K562 (cell line): ENCODE results near the gene TMEM141. TPM values are rescaled to one million over a fixed set of nuclear protein-coding genes. Genes with fewer than 3 reads are reported as not detected.
A peak's percentile ranks its signal among the peaks of the same experiment; 100 is the strongest.

Experiments used
- ATAC-seq: fragments of 200-7000 bp; cut with Tn5 transposase; 3 replicates; pipeline ENCODE4 v1.9.1; 2020; ENCODE audit warnings: moderate library complexity
- BruUV-seq: library from RNA; stranded (reverse); fragments of 400-500 nt; replicated peaks from 2 replicates; lab custom pipeline; 2021; lab: Mats Ljungman, UMichigan
- CTCF ChIA-PET: fragments of 300-600 bp; formaldehyde crosslinking; extraction: SDS; loops from one replicate; lab custom pipeline; 2021; ENCODE audit warnings: low intra/inter-chr PET ratio; lab: Yijun Ruan, JAX
- POLR2A ChIA-PET: fragments of 300-600, 350-650 bp; sonication (Branson Sonifier 250); formaldehyde crosslinking; extraction: SDS; loops from one replicate; lab custom pipeline; 2021; ENCODE audit warnings: antibody characterized with exemption, inconsistent platforms; lab: Yijun Ruan, JAX
- DNase-seq, 4 experiments: peaks; one replicate each; pipeline versions ENCODE4 v3.0.0 to v3.0.0-alpha.2; 2011 to 2018; ENCODE audit warnings: low spot score in 3 of 4, mixed read lengths in 3 of 4; ENCODE audit errors: extremely low read depth in 1 of 4
- FAIRE-seq: peaks from 2 replicates; lab custom pipeline; 2011; peaks lifted over from hg19 to GRCh38; lab: Jason Lieb, UNC
- H2AFZ ChIP-seq: 2 replicates; pipeline ENCODE4 v1.6.0; 2011; ENCODE audit warnings: low read depth, low read length, control low read depth, inconsistent platforms
- H3K27ac ChIP-seq: fragments of 200-600 bp; 3 replicates; pipeline ENCODE4 v1.8.0; 2011; ENCODE audit warnings: low read depth, mild to moderate bottlenecking, control low read depth, inconsistent platforms, low read length, moderate library complexity, mixed read lengths; ENCODE audit errors: extremely low read depth
- H3K27me3 ChIP-seq, 2 experiments: fragments of 300-600 bp in 1 of 2; 2 replicates in 1 of 2; 3 replicates in 1 of 2; pipeline versions ENCODE4 v1.6.0 to v1.8.0; 2011; ENCODE audit warnings: inconsistent platforms in 2 of 2, low read length in 2 of 2, mild to moderate bottlenecking in 1 of 2, mixed read lengths in 1 of 2, moderate library complexity in 1 of 2; ENCODE audit not compliant: control insufficient read depth in 2 of 2, insufficient read depth in 2 of 2
- H3K36me3 ChIP-seq: fragments of 300-600 bp; 3 replicates; pipeline ENCODE4 v1.8.0; 2011; ENCODE audit warnings: mild to moderate bottlenecking, low read length, inconsistent platforms; ENCODE audit not compliant: control insufficient read depth, insufficient read depth
- H3K4me1 ChIP-seq, 2 experiments: fragments of 200-600 bp in 1 of 2; replicated peaks in 1 of 2; 2 replicates in 1 of 2; 3 replicates in 1 of 2; pipeline versions ENCODE4 v1.5.1 to v1.8.0; 2011; ENCODE audit warnings: inconsistent platforms in 2 of 2, low read length in 2 of 2, mild to moderate bottlenecking in 1 of 2, mixed read lengths in 1 of 2, moderate library complexity in 1 of 2; ENCODE audit not compliant: control insufficient read depth in 2 of 2, insufficient read depth in 2 of 2
- H3K4me2 ChIP-seq: 2 replicates; pipeline ENCODE4 v1.6.1; 2011; ENCODE audit warnings: low read length, control low read depth, inconsistent platforms, mixed read lengths; ENCODE audit not compliant: insufficient read depth
- H3K4me3 ChIP-seq: fragments of 200-600 bp; sonication (generic), shearing (Covaris generic); 2 replicates; pipeline ENCODE4 v1.5.1; 2016; ENCODE audit warnings: control low read depth, inconsistent platforms
- H3K79me2 ChIP-seq: fragments of 200-600 bp; 3 replicates; pipeline ENCODE4 v1.8.0; 2011; ENCODE audit warnings: low read length, inconsistent platforms; ENCODE audit not compliant: control insufficient read depth, insufficient read depth
- H3K9ac ChIP-seq, 2 experiments: 2 replicates each; pipeline versions ENCODE4 v1.6.0 to v1.6.1; 2011; ENCODE audit warnings: low read depth in 2 of 2, low read length in 2 of 2, control low read depth in 1 of 2, inconsistent platforms in 1 of 2, mild to moderate bottlenecking in 1 of 2, mixed read lengths in 1 of 2; ENCODE audit not compliant: insufficient read depth in 1 of 2
- H3K9me1 ChIP-seq: one replicate; pipeline ENCODE4 v1.6.0; 2011; ENCODE audit warnings: inconsistent platforms, mild to moderate bottlenecking, low read length, moderate library complexity; ENCODE audit not compliant: control insufficient read depth, insufficient read depth
- H3K9me3 ChIP-seq: replicated peaks from 2 replicates; pipeline ENCODE4 v1.5.1; 2011; ENCODE audit warnings: low read depth, low read length, inconsistent platforms; ENCODE audit not compliant: control insufficient read depth, insufficient read depth
- H4K20me1 ChIP-seq: replicated peaks from 2 replicates; pipeline ENCODE4 v1.6.1; 2011; ENCODE audit warnings: low read length, inconsistent platforms, mixed read lengths; ENCODE audit not compliant: control insufficient read depth, insufficient read depth
- FUS ChIP-seq: fragments of 200-400 bp; formaldehyde crosslinking; optimal IDR thresholded peaks from 2 replicates; pipeline ENCODE3; 2017; ENCODE audit warnings: low read depth, low read length
- SRSF7 ChIP-seq: fragments of 200-400 bp; formaldehyde crosslinking; optimal IDR thresholded peaks from 2 replicates; pipeline ENCODE3; 2017; ENCODE audit warnings: mild to moderate bottlenecking, low read depth, low read length
- TAF7 ChIP-seq: fragments of 450-650 bp; IDR thresholded peaks from 2 replicates; pipeline ENCODE4 v1.6.1; 2016; ENCODE audit warnings: missing genetic modification characterization, missing compliant biosample characterization
- THRA ChIP-seq: fragments of 450-650 bp; IDR thresholded peaks from 2 replicates; pipeline ENCODE4 v1.6.1; 2017; ENCODE audit warnings: mild to moderate bottlenecking, moderate library complexity
- ZNF12 ChIP-seq: sonication (generic); formaldehyde crosslinking; IDR thresholded peaks from 2 replicates; pipeline ENCODE4 v1.4.0; 2020; ENCODE audit warnings: mild to moderate bottlenecking, missing genetic modification reagents
- WGBS: fragments of 100-300 bp; shearing (Covaris generic); methylation state at CpG from one replicate; pipeline ENCODE4 v1.1.6; 2016; ENCODE audit warnings: low coverage, mixed read lengths; ENCODE audit not compliant: insufficient coverage; ENCODE audit errors: missing lambda C conversion rate; 5-methylcytosine and 5-hydroxymethylcytosine counted together
- in situ Hi-C: fragments of 300-500 bp; cut with MboI; formaldehyde crosslinking; loops from 4 replicates; pipeline ENCODE4 v1.15.0; 2018; ENCODE audit warnings: inconsistent platforms, mixed read lengths
- intact Hi-C: fragments of 100-400 bp; cut with micrococcal nuclease; formaldehyde crosslinking; loops from 2 replicates; pipeline ENCODE4 v1.14.2; 2022
- polyA plus RNA-seq, 8 experiments: library from polyadenylated mRNA; depleted of rRNA in 4 of 8; stranded (reverse) in 5 of 8; unstranded in 3 of 8; fragments of >200 nt; fragmentation: Nextera tagmentation in 2 of 8; fragmentation: Illumina TruSeq in 1 of 8; extraction: Ambion mirVana in 2 of 8; extraction: Trizol in 1 of 8; gene quantifications; 2 replicates each; pipeline versions ENCODE4 v1.2.1 to v1.2.3, GENCODE V29; 2011 to 2014; ENCODE audit warnings: inconsistent platforms in 1 of 8, missing spikeins in 1 of 8
- total RNA-seq, 7 experiments: library from RNA; depleted of rRNA in 6 of 7; stranded (reverse); fragments of >200 nt in 6 of 7; fragmentation: Illumina TruSeq in 2 of 7; extraction: Trizol in 2 of 7; gene quantifications; 2 replicates each; pipeline versions ENCODE4 v1.2.1 to v1.2.3, GENCODE V29; 2011 to 2021; ENCODE audit warnings: low replicate concordance in 1 of 7

Gene TMEM141
- total and polyA plus RNA-seq, 9 of the 15 experiments (the other 6 are each of a cell fraction or from before 2014, with no cell fraction given), result 21.5 to 123 (median 74.8) TPM

- TF ChIP-seq THRA, result no peak
These were observed 17.6 kb upstream of the TMEM141 start (continued) for GRCh38 chr9:136773386-136774044.

- in situ Hi-C loops, result loop anchor here (5.0 to 25.0 kb wide), 2 partner anchors 263 to 463 kb away; partner anchors contain the start of genes CYSRT1, RNF224, SLC34A3 and TUBB4B
These were observed 16.6 kb upstream of the TMEM141 start for GRCh38 chr9:136774416-136775045.

More at GRCh38 chr9:136774416-136775045, 16.6 kb upstream of the TMEM141 start:
- TF ChIP-seq FUS (no peak), SRSF7 (no peak), ZNF12 (CRISPR knock-in tag) (peak; percentile 99), TAF7 (tag) (no peak)
- TF ChIP-seq, all 486 proteins: peak for 1
- ChIA-PET CTCF (interaction anchor here (0.6 kb wide), 1 partner anchor 862 kb away, joined by 8 read pairs; no protein-coding TSS in a partner anchor), POLR2A (interaction anchor here (0.5 to 1.4 kb wide), 2 partner anchors 8 to 13 kb away, joined by 3 read pairs; no protein-coding TSS in a partner anchor)
- H3K9me3 ChIP-seq, result peaks cover 11% of the 10 kb centered on the region
- peaks cover 0 to 4% of the 10 kb centered on the region in 2 experiments; a peak in 3 of 5 replicates for H3K4me1 ChIP-seq
- H4K20me1 ChIP-seq, result no peaks in the 10 kb centered on the region
- no peak overlapping the region for H3K4me2 ChIP-seq
- H3K4me3 ChIP-seq, result no peak overlapping the region
- H3K9ac ChIP-seq, result no peak overlapping the region
- 63% methylated on average over 12 of the region's 12 CpGs for WGBS
- BruUV-seq, result no TSS peak
- H3K9me1 ChIP-seq, result no peaks in the 10 kb centered on the region
- H3K27ac ChIP-seq, result no peak overlapping the region
- DNase-seq, result no peak
- no peaks in the 10 kb centered on the region for H3K27me3 ChIP-seq
- intact Hi-C loops, result no loop called here
- no peaks in the 10 kb centered on the region for H3K79me2 ChIP-seq
- no peaks in the 10 kb centered on the region for H3K36me3 ChIP-seq
- H2AFZ ChIP-seq, result no peak overlapping the region
- FAIRE-seq, result no peak
- ATAC-seq, result no peak
